Neural progenitor cell (in vitro differentiated cells): ENCODE results near the gene SRRM2. TPM values are rescaled to one million over a fixed set of nuclear protein-coding genes. Genes with fewer than 3 reads are reported as not detected.

Experiments used
- DNase-seq: peaks from one replicate; pipeline ENCODE4 v3.0.0-alpha.2; 2016; ENCODE audit warnings: low spot score
- H2AFZ ChIP-seq: fragments of 200-600 bp; sonication (generic); replicated peaks from 2 replicates; pipeline ENCODE4 v1.6.1; 2016; ENCODE audit warnings: antibody characterized with exemption
- H3F3A ChIP-seq: fragments of 200-600 bp; sonication (generic); 2 replicates; pipeline ENCODE4 v1.6.1; 2016; ENCODE audit warnings: antibody characterized with exemption, low read depth
- H3K27ac ChIP-seq: fragments of 200-600 bp; sonication (generic); 2 replicates; pipeline ENCODE4 v1.5.1; 2016; ENCODE audit warnings: mild to moderate bottlenecking
- H3K27me3 ChIP-seq: fragments of 200-600 bp; sonication (generic); 2 replicates; pipeline ENCODE4 v1.6.1; 2016; ENCODE audit warnings: mild to moderate bottlenecking, moderate library complexity
- H3K36me3 ChIP-seq: fragments of 200-600 bp; sonication (generic); 2 replicates; pipeline ENCODE4 v1.5.1; 2016
- H3K4me1 ChIP-seq: fragments of 200-600 bp; sonication (generic); 2 replicates; pipeline ENCODE4 v1.6.1; 2016; ENCODE audit warnings: mixed run types
- H3K4me2 ChIP-seq: fragments of 200-600 bp; sonication (generic); 2 replicates; pipeline ENCODE4 v1.6.1; 2016
- H3K4me3 ChIP-seq: fragments of 200-600 bp; sonication (generic); 2 replicates; pipeline ENCODE4 v1.5.1; 2016
- H3K79me2 ChIP-seq: fragments of 200-600 bp; sonication (generic); 2 replicates; pipeline ENCODE4 v1.6.1; 2016; ENCODE audit warnings: low read depth
- H3K9ac ChIP-seq: fragments of 200-600 bp; sonication (generic); 2 replicates; pipeline ENCODE4 v1.6.1; 2016
- H3K9me3 ChIP-seq: fragments of 200-600 bp; sonication (generic); 2 replicates; pipeline ENCODE4 v1.5.1; 2016; ENCODE audit warnings: low read depth
- H4K20me1 ChIP-seq: fragments of 200-600 bp; sonication (generic); 2 replicates; pipeline ENCODE4 v1.6.1; 2016; ENCODE audit warnings: low read depth
- H3K27ac Mint-ChIP-seq: 3 replicates; pipeline ENCODE4 v1.8.0; 2021; ENCODE audit warnings: mixed read lengths
- H3K27me3 Mint-ChIP-seq: 2 replicates; pipeline ENCODE4 v1.8.0; 2022; ENCODE audit warnings: low read depth, mild to moderate bottlenecking, inconsistent platforms, moderate library complexity, mixed read lengths; ENCODE audit not compliant: insufficient read depth
- H3K36me3 Mint-ChIP-seq: 3 replicates; pipeline ENCODE4 v1.8.0; 2021; ENCODE audit warnings: mixed read lengths
- H3K4me1 Mint-ChIP-seq: 3 replicates; pipeline ENCODE4 v1.8.0; 2021; ENCODE audit warnings: mixed read lengths
- H3K4me3 Mint-ChIP-seq: 3 replicates; pipeline ENCODE4 v1.8.0; 2021; ENCODE audit warnings: mild to moderate bottlenecking, moderate library complexity, mixed read lengths
- H3K9me3 Mint-ChIP-seq: 3 replicates; pipeline ENCODE4 v1.8.0; 2020; ENCODE audit warnings: mixed read lengths
- EZH2 ChIP-seq: fragments of 200-600 bp; sonication (generic); IDR thresholded peaks from 2 replicates; pipeline ENCODE4 v1.6.1; 2017; ENCODE audit warnings: antibody characterized with exemption, mild to moderate bottlenecking, moderate library complexity
- EZH2phosphoT487 ChIP-seq: fragments of 200-600 bp; sonication (generic); IDR thresholded peaks from 2 replicates; pipeline ENCODE4 v1.6.1; 2017; ENCODE audit warnings: antibody characterized with exemption
- total RNA-seq: library from RNA; depleted of rRNA; stranded (reverse); fragments of >200 nt; gene quantifications from 2 replicates; pipeline ENCODE4 v1.2.3, GENCODE V29; 2015; ENCODE audit warnings: low replicate concordance
- TF ChIP-seq, protein P1 (sequence below): fragments of 200-600 bp; sonication (generic); IDR thresholded peaks from 2 replicates; pipeline ENCODE4 v1.5.1; 2017; ENCODE audit warnings: antibody characterized with exemption, mild to moderate bottlenecking

Gene SRRM2
- total RNA-seq, 1 donor from 2014 or later: 82.3 TPM

GRCh38 chr16:2777231-2777902 is 24.9 kb downstream of the SRRM2 start, which contains the start of gene ELOB:
ELOB (minus strand) TSS chr16:2777280; CDS start chr16:2777239, 41 bp downstream.
- Mint-ChIP-seq H3K4me3 (peak within 1 kb of the TSS; percentile 99), H3K9me3 (no peaks in the 10 kb centered on the region), H3K36me3 (peaks cover 3% of the 10 kb centered on the region), H3K27me3 (peaks cover 7% of the 10 kb centered on the region), H3K4me1 (peaks cover 23% of the 10 kb centered on the region), H3K27ac (peak within 1 kb of the TSS; percentile 98)
- Histone ChIP-seq H3K27ac (peak within 1 kb of the TSS; percentile 100), H3K9ac (peak within 1 kb of the TSS; percentile 100), H3K4me2 (peak within 1 kb of the TSS; percentile 100), H4K20me1 (peaks cover 27% of the 10 kb centered on the region), H3K79me2 (peaks cover 56% of the 10 kb centered on the region), H3F3A (peaks cover 41% of the 10 kb centered on the region), H2AFZ (peak within 1 kb of the TSS; percentile 94), H3K4me3 (peak within 1 kb of the TSS; percentile 99), H3K27me3 (no peaks in the 10 kb centered on the region), H3K4me1 (peaks cover 20% of the 10 kb centered on the region), H3K9me3 (no peaks in the 10 kb centered on the region), H3K36me3 (no peaks in the 10 kb centered on the region)
- TF ChIP-seq, protein P1, sequence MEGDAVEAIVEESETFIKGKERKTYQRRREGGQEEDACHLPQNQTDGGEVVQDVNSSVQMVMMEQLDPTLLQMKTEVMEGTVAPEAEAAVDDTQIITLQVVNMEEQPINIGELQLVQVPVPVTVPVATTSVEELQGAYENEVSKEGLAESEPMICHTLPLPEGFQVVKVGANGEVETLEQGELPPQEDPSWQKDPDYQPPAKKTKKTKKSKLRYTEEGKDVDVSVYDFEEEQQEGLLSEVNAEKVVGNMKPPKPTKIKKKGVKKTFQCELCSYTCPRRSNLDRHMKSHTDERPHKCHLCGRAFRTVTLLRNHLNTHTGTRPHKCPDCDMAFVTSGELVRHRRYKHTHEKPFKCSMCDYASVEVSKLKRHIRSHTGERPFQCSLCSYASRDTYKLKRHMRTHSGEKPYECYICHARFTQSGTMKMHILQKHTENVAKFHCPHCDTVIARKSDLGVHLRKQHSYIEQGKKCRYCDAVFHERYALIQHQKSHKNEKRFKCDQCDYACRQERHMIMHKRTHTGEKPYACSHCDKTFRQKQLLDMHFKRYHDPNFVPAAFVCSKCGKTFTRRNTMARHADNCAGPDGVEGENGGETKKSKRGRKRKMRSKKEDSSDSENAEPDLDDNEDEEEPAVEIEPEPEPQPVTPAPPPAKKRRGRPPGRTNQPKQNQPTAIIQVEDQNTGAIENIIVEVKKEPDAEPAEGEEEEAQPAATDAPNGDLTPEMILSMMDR: no peak
- no peak for TF ChIP-seq EZH2phosphoT487
- TF ChIP-seq EZH2: no peak
- DNase-seq: peak; percentile 95

- peaks cover 20% of the 10 kb centered on the region for H3K4me1 ChIP-seq
- Mint-ChIP-seq H3K27me3 (peaks cover 7% of the 10 kb centered on the region), H3K9me3 (no peaks in the 10 kb centered on the region), H3K4me1 (peaks cover 23% of the 10 kb centered on the region), H3K4me3 (peak overlapping the region; percentile 94), H3K27ac (peak overlapping the region; percentile 98), H3K36me3 (peaks cover 3% of the 10 kb centered on the region)
- peaks cover 34% of the 10 kb centered on the region for H3F3A ChIP-seq
- peak; percentile 40 for DNase-seq
- no peak overlapping the region for H2AFZ ChIP-seq
- peak overlapping the region; percentile 87 for H3K4me2 ChIP-seq
- H3K9me3 ChIP-seq: no peaks in the 10 kb centered on the region
- H3K36me3 ChIP-seq: no peaks in the 10 kb centered on the region
- peak overlapping the region; percentile 93 for H3K4me3 ChIP-seq
- peaks cover 20% of the 10 kb centered on the region for H4K20me1 ChIP-seq
- TF ChIP-seq EZH2phosphoT487 (no peak), EZH2 (no peak)
- TF ChIP-seq, protein P1: no peak
- H3K27me3 ChIP-seq: no peaks in the 10 kb centered on the region
- H3K79me2 ChIP-seq: peaks cover 56% of the 10 kb centered on the region
- peak overlapping the region; percentile 100 for H3K9ac ChIP-seq
- H3K27ac ChIP-seq: peak overlapping the region; percentile 100
Observed at GRCh38 chr16:2777903-2778629, 25.6 kb downstream of the SRRM2 start.

DNA sequence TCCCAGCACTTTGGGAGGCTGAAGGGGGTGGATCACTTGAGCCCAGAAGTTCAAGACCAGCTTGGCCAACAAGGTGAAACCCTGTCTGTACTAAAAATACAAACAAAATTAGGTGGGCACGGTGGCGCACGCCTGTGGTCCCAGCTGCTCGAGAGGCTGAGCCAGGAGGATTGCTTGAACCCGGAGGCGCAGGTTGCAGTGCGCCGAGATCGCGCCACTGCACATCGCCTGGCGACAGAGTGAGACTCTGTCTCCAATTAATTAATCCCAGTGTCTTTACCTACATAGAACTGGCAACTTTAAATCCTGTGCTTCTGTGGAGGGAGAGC is 26.2 kb downstream of the SRRM2 start:
- no peaks in the 10 kb centered on the region for H3K36me3 ChIP-seq
- TF ChIP-seq EZH2phosphoT487: no peak
- TF ChIP-seq, protein P1: no peak
- no peak for TF ChIP-seq EZH2
- peaks cover 20% of the 10 kb centered on the region for H4K20me1 ChIP-seq
- no peak overlapping the region for H3K9ac ChIP-seq
- H3K27me3 ChIP-seq: no peaks in the 10 kb centered on the region
- H3K4me2 ChIP-seq: peak overlapping the region; percentile 87
- peak overlapping the region; percentile 93 for H3K4me3 ChIP-seq
- peaks cover 20% of the 10 kb centered on the region for H3K4me1 ChIP-seq
- no peak overlapping the region for H2AFZ ChIP-seq
- Mint-ChIP-seq H3K27ac (peak overlapping the region; percentile 98), H3K27me3 (peaks cover 7% of the 10 kb centered on the region), H3K36me3 (peaks cover 3% of the 10 kb centered on the region), H3K9me3 (no peaks in the 10 kb centered on the region), H3K4me1 (peaks cover 23% of the 10 kb centered on the region), H3K4me3 (peak overlapping the region; percentile 94)
- H3K79me2 ChIP-seq: peaks cover 52% of the 10 kb centered on the region
- no peaks in the 10 kb centered on the region for H3K9me3 ChIP-seq
- H3K27ac ChIP-seq: no peak overlapping the region
- peaks cover 29% of the 10 kb centered on the region for H3F3A ChIP-seq
- no peak for DNase-seq
